K562 (cell line): ENCODE results near the gene TRIM71. TPM values are rescaled to one million over a fixed set of nuclear protein-coding genes. Genes with fewer than 3 reads are reported as not detected.
A peak's percentile ranks its signal among the peaks of the same experiment; 100 is the strongest.

Experiments used
- ATAC-seq: fragments of 200-7000 bp; cut with Tn5 transposase; 3 replicates; pipeline ENCODE4 v1.9.1; 2020; ENCODE audit warnings: moderate library complexity
- BruUV-seq: library from RNA; stranded (reverse); fragments of 400-500 nt; replicated peaks from 2 replicates; lab custom pipeline; 2021; lab: Mats Ljungman, UMichigan
- CTCF ChIA-PET: fragments of 300-600 bp; formaldehyde crosslinking; extraction: SDS; loops from one replicate; lab custom pipeline; 2021; ENCODE audit warnings: low intra/inter-chr PET ratio; lab: Yijun Ruan, JAX
- POLR2A ChIA-PET: fragments of 300-600, 350-650 bp; sonication (Branson Sonifier 250); formaldehyde crosslinking; extraction: SDS; loops from one replicate; lab custom pipeline; 2021; ENCODE audit warnings: antibody characterized with exemption, inconsistent platforms; lab: Yijun Ruan, JAX
- DNase-seq, 4 experiments: peaks; one replicate each; pipeline versions ENCODE4 v3.0.0 to v3.0.0-alpha.2; 2011 to 2018; ENCODE audit warnings: low spot score in 3 of 4, mixed read lengths in 3 of 4; ENCODE audit errors: extremely low read depth in 1 of 4
- FAIRE-seq: peaks from 2 replicates; lab custom pipeline; 2011; peaks lifted over from hg19 to GRCh38; lab: Jason Lieb, UNC
- H2AFZ ChIP-seq: 2 replicates; pipeline ENCODE4 v1.6.0; 2011; ENCODE audit warnings: low read depth, low read length, control low read depth, inconsistent platforms
- H3K27ac ChIP-seq: fragments of 200-600 bp; 3 replicates; pipeline ENCODE4 v1.8.0; 2011; ENCODE audit warnings: low read depth, mild to moderate bottlenecking, control low read depth, inconsistent platforms, low read length, moderate library complexity, mixed read lengths; ENCODE audit errors: extremely low read depth
- H3K27me3 ChIP-seq, 2 experiments: fragments of 300-600 bp in 1 of 2; 2 replicates in 1 of 2; 3 replicates in 1 of 2; pipeline versions ENCODE4 v1.6.0 to v1.8.0; 2011; ENCODE audit warnings: inconsistent platforms in 2 of 2, low read length in 2 of 2, mild to moderate bottlenecking in 1 of 2, mixed read lengths in 1 of 2, moderate library complexity in 1 of 2; ENCODE audit not compliant: control insufficient read depth in 2 of 2, insufficient read depth in 2 of 2
- H3K36me3 ChIP-seq: fragments of 300-600 bp; 3 replicates; pipeline ENCODE4 v1.8.0; 2011; ENCODE audit warnings: mild to moderate bottlenecking, low read length, inconsistent platforms; ENCODE audit not compliant: control insufficient read depth, insufficient read depth
- H3K4me1 ChIP-seq, 2 experiments: fragments of 200-600 bp in 1 of 2; replicated peaks in 1 of 2; 2 replicates in 1 of 2; 3 replicates in 1 of 2; pipeline versions ENCODE4 v1.5.1 to v1.8.0; 2011; ENCODE audit warnings: inconsistent platforms in 2 of 2, low read length in 2 of 2, mild to moderate bottlenecking in 1 of 2, mixed read lengths in 1 of 2, moderate library complexity in 1 of 2; ENCODE audit not compliant: control insufficient read depth in 2 of 2, insufficient read depth in 2 of 2
- H3K4me2 ChIP-seq: 2 replicates; pipeline ENCODE4 v1.6.1; 2011; ENCODE audit warnings: low read length, control low read depth, inconsistent platforms, mixed read lengths; ENCODE audit not compliant: insufficient read depth
- H3K4me3 ChIP-seq: fragments of 200-600 bp; sonication (generic), shearing (Covaris generic); 2 replicates; pipeline ENCODE4 v1.5.1; 2016; ENCODE audit warnings: control low read depth, inconsistent platforms
- H3K79me2 ChIP-seq: fragments of 200-600 bp; 3 replicates; pipeline ENCODE4 v1.8.0; 2011; ENCODE audit warnings: low read length, inconsistent platforms; ENCODE audit not compliant: control insufficient read depth, insufficient read depth
- H3K9ac ChIP-seq, 2 experiments: 2 replicates each; pipeline versions ENCODE4 v1.6.0 to v1.6.1; 2011; ENCODE audit warnings: low read depth in 2 of 2, low read length in 2 of 2, control low read depth in 1 of 2, inconsistent platforms in 1 of 2, mild to moderate bottlenecking in 1 of 2, mixed read lengths in 1 of 2; ENCODE audit not compliant: insufficient read depth in 1 of 2
- H3K9me1 ChIP-seq: one replicate; pipeline ENCODE4 v1.6.0; 2011; ENCODE audit warnings: inconsistent platforms, mild to moderate bottlenecking, low read length, moderate library complexity; ENCODE audit not compliant: control insufficient read depth, insufficient read depth
- H3K9me3 ChIP-seq: replicated peaks from 2 replicates; pipeline ENCODE4 v1.5.1; 2011; ENCODE audit warnings: low read depth, low read length, inconsistent platforms; ENCODE audit not compliant: control insufficient read depth, insufficient read depth
- H4K20me1 ChIP-seq: replicated peaks from 2 replicates; pipeline ENCODE4 v1.6.1; 2011; ENCODE audit warnings: low read length, inconsistent platforms, mixed read lengths; ENCODE audit not compliant: control insufficient read depth, insufficient read depth
- ASH1L ChIP-seq: fragments of 450-650 bp; IDR thresholded peaks from 2 replicates; pipeline ENCODE4 v1.6.1; 2018; ENCODE audit warnings: borderline replicate concordance, mild to moderate bottlenecking, low read depth; ENCODE audit not compliant: partially characterized antibody
- CC2D1A ChIP-seq: fragments of 450-650 bp; IDR thresholded peaks from 2 replicates; pipeline ENCODE4 v1.6.1; 2017; ENCODE audit warnings: mild to moderate bottlenecking
- CEBPB ChIP-seq: fragments of 450-650 bp; IDR thresholded peaks from 2 replicates; pipeline ENCODE4 v1.6.1; 2016; ENCODE audit warnings: missing genetic modification characterization, missing compliant biosample characterization
- FUS ChIP-seq: fragments of 200-400 bp; formaldehyde crosslinking; optimal IDR thresholded peaks from 2 replicates; pipeline ENCODE3; 2017; ENCODE audit warnings: low read depth, low read length
- GATAD2B ChIP-seq: fragments of 450-650 bp; IDR thresholded peaks from 2 replicates; pipeline ENCODE4 v1.6.1; 2017; ENCODE audit warnings: mild to moderate bottlenecking, borderline replicate concordance
- MAX ChIP-seq: sonication (generic); formaldehyde crosslinking; IDR thresholded peaks from 2 replicates; pipeline ENCODE4 v1.9.0; 2022; ENCODE audit warnings: mild to moderate bottlenecking, missing genetic modification reagents
- RB1 ChIP-seq: fragments of 450-650 bp; IDR thresholded peaks from 2 replicates; pipeline ENCODE4 v1.6.1; 2017; ENCODE audit warnings: low read depth, mild to moderate bottlenecking
- RFX1 ChIP-seq: fragments of 450-650 bp; IDR thresholded peaks from 2 replicates; pipeline ENCODE4 v1.6.1; 2016; ENCODE audit warnings: mild to moderate bottlenecking, moderate library complexity
- ZNF324 ChIP-seq: fragments of 250-450 bp; sonication (Bioruptor Pico); IDR thresholded peaks from 2 replicates; pipeline ENCODE4 v1.4.0; 2020; ENCODE audit warnings: mild to moderate bottlenecking
- WGBS: fragments of 100-300 bp; shearing (Covaris generic); methylation state at CpG from one replicate; pipeline ENCODE4 v1.1.6; 2016; ENCODE audit warnings: low coverage, mixed read lengths; ENCODE audit not compliant: insufficient coverage; ENCODE audit errors: missing lambda C conversion rate; 5-methylcytosine and 5-hydroxymethylcytosine counted together
- in situ Hi-C: fragments of 300-500 bp; cut with MboI; formaldehyde crosslinking; loops from 4 replicates; pipeline ENCODE4 v1.15.0; 2018; ENCODE audit warnings: inconsistent platforms, mixed read lengths
- intact Hi-C: fragments of 100-400 bp; cut with micrococcal nuclease; formaldehyde crosslinking; loops from 2 replicates; pipeline ENCODE4 v1.14.2; 2022
- polyA plus RNA-seq, 8 experiments: library from polyadenylated mRNA; depleted of rRNA in 4 of 8; stranded (reverse) in 5 of 8; unstranded in 3 of 8; fragments of >200 nt; fragmentation: Nextera tagmentation in 2 of 8; fragmentation: Illumina TruSeq in 1 of 8; extraction: Ambion mirVana in 2 of 8; extraction: Trizol in 1 of 8; gene quantifications; 2 replicates each; pipeline versions ENCODE4 v1.2.1 to v1.2.3, GENCODE V29; 2011 to 2014; ENCODE audit warnings: inconsistent platforms in 1 of 8, missing spikeins in 1 of 8
- total RNA-seq, 7 experiments: library from RNA; depleted of rRNA in 6 of 7; stranded (reverse); fragments of >200 nt in 6 of 7; fragmentation: Illumina TruSeq in 2 of 7; extraction: Trizol in 2 of 7; gene quantifications; 2 replicates each; pipeline versions ENCODE4 v1.2.1 to v1.2.3, GENCODE V29; 2011 to 2021; ENCODE audit warnings: low replicate concordance in 1 of 7
- TF ChIP-seq, protein P1 (sequence below): sonication (generic); formaldehyde crosslinking; IDR thresholded peaks from 2 replicates; pipeline ENCODE4 v1.8.1; 2023; ENCODE audit warnings: mild to moderate bottlenecking, missing genetic modification reagents
- TF ChIP-seq, protein P2 (sequence below): fragments of 250-450 bp; sonication (Bioruptor Pico); IDR thresholded peaks from 2 replicates; pipeline ENCODE4 v1.9.0; 2021; ENCODE audit warnings: mild to moderate bottlenecking
- TF ChIP-seq, protein P3 (sequence below): fragments of 450-650 bp; formaldehyde crosslinking; IDR thresholded peaks from 2 replicates; pipeline ENCODE4 v1.4.0; 2022; ENCODE audit warnings: mild to moderate bottlenecking, moderate library complexity

TRIM71 gene
- total and polyA plus RNA-seq, 9 of the 15 experiments (the other 6 are each of a cell fraction or from before 2014, with no cell fraction given): 0.04 to 0.11 TPM; not detected in 7

DNA sequence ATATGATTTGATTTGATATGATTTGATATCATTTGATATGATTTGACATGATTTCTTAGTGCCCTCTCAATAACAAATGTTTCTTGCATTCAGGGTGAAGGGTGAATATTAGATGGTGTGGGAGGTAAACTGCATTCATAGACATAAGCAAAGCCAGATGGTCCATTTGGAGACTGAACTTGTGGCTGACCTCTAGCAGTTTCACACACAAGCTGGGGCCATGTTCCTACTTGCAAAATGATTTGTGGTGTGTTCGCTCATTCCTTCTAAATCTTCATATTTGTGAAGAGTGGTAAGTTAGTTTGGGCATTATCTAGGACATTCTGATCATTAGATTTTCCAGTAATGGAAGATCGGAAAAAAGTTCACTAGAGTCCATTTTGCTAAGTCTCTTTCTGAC is 93.2 kb downstream of the TRIM71 start:
- BruUV-seq: no TSS peak
- POLR2A ChIA-PET: no interaction called here
- in situ Hi-C loops: no loop called here

More for the DNA sequence above, 93.2 kb downstream of the TRIM71 start:
- H3K9ac ChIP-seq: no peak overlapping the region
- H3K4me2 ChIP-seq: no peak overlapping the region
- intact Hi-C loops: no loop called here
- no peaks in the 10 kb centered on the region for H3K36me3 ChIP-seq
- H2AFZ ChIP-seq: no peak overlapping the region
- peaks cover 2 to 9% of the 10 kb centered on the region in 2 experiments; a peak in 3 of 5 replicates for H3K27me3 ChIP-seq
- no peaks in the 10 kb centered on the region for H3K9me1 ChIP-seq
- H4K20me1 ChIP-seq: no peaks in the 10 kb centered on the region
- no peak for FAIRE-seq
- H3K27ac ChIP-seq: no peak overlapping the region
- 3% methylated on average over 2 of the region's 2 CpGs for WGBS
- TF ChIP-seq CC2D1A (no peak), MAX (CRISPR knock-in tag) (no peak), CEBPB (tag) (no peak), RB1 (no peak), GATAD2B (no peak), FUS (no peak), ASH1L (no peak), RFX1 (no peak), ZNF324 (CRISPR knock-in tag) (no peak)
- TF ChIP-seq, protein P1, sequence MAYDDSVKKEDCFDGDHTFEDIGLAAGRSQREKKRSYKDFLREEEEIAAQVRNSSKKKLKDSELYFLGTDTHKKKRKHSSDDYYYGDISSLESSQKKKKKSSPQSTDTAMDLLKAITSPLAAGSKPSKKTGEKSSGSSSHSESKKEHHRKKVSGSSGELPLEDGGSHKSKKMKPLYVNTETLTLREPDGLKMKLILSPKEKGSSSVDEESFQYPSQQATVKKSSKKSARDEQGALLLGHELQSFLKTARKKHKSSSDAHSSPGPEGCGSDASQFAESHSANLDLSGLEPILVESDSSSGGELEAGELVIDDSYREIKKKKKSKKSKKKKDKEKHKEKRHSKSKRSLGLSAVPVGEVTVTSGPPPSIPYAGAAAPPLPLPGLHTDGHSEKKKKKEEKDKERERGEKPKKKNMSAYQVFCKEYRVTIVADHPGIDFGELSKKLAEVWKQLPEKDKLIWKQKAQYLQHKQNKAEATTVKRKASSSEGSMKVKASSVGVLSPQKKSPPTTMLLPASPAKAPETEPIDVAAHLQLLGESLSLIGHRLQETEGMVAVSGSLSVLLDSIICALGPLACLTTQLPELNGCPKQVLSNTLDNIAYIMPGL (CRISPR knock-in tag): no peak
- TF ChIP-seq, protein P2, sequence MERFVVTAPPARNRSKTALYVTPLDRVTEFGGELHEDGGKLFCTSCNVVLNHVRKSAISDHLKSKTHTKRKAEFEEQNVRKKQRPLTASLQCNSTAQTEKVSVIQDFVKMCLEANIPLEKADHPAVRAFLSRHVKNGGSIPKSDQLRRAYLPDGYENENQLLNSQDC (CRISPR knock-in tag): no peak
- TF ChIP-seq, protein P3, sequence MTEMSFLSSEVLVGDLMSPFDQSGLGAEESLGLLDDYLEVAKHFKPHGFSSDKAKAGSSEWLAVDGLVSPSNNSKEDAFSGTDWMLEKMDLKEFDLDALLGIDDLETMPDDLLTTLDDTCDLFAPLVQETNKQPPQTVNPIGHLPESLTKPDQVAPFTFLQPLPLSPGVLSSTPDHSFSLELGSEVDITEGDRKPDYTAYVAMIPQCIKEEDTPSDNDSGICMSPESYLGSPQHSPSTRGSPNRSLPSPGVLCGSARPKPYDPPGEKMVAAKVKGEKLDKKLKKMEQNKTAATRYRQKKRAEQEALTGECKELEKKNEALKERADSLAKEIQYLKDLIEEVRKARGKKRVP: no peak
- no peaks in the 10 kb centered on the region for H3K9me3 ChIP-seq
- H3K4me3 ChIP-seq: no peak overlapping the region
- CTCF ChIA-PET: no interaction called here
- peak in 1 of 4 experiments; percentile 2 for DNase-seq
- no peaks in the 10 kb centered on the region for H3K79me2 ChIP-seq
- no peak for ATAC-seq
- no peaks in the 10 kb centered on the region for H3K4me1 ChIP-seq
